ENCODE data around the gene SMIM43. TPM values are rescaled to one million over a fixed set of nuclear protein-coding genes. Genes with fewer than 3 reads are reported as not detected.

Gene SMIM43
- total and polyA plus RNA-seq, 4 donors: 0.07 to 18.2 (median 0.16) TPM

GRCh38 chr4:121741751-121742150 lies 23.2 kb downstream of the SMIM43 start:
- Histone ChIP-seq H3K9me3 (ENCODE audit: control insufficient read depth in 4 of 4, insufficient read depth in 3 of 4, low read length in 3 of 4) (no peaks in the 10 kb centered on the region), H3K4me3 (no peak overlapping the region), H3K27ac (ENCODE audit: low read depth in 1 of 2, low read length in 1 of 2) (no peak overlapping the region), H3K36me3 (ENCODE audit: control insufficient read depth in 4 of 4, insufficient read depth in 4 of 4, low read length in 4 of 4) (no peaks in the 10 kb centered on the region), H3K27me3 (ENCODE audit: control insufficient read depth in 3 of 3, insufficient read depth in 3 of 3, low read length in 2 of 3) (no peaks in the 10 kb centered on the region), H3K9ac (ENCODE audit: insufficient read depth in 1 of 2, low read length in 2 of 2) (no peak overlapping the region), H3K4me1 (ENCODE audit: control insufficient read depth in 5 of 5, insufficient read depth in 5 of 5, low read length in 5 of 5) (peaks cover 0 to 44% (median 21%) of the 10 kb centered on the region in 5 donors)
- DNase-seq: peak; percentile 71 to 88 (median 84)
- TF ChIP-seq CTCF (IDR thresholded peaks at IDR 0.05; ENCODE audit: control extremely low read depth, extremely low read depth): no peak
- WGBS, 2 donors: 45 to 51% methylated on average over 7 of the region's 7 CpGs
- ATAC-seq (ENCODE audit: insufficient read depth, low FRiP score): no peak

GRCh38 chr4:121740796-121741409 lies 24.1 kb downstream of the SMIM43 start:
- DNase-seq (peak; percentile 22 to 52 (median 26)), ATAC-seq (ENCODE audit: insufficient read depth, low FRiP score) (no peak)
- WGBS, 2 donors: 73 to 79% methylated on average over 12 of the region's 12 CpGs

DNA sequence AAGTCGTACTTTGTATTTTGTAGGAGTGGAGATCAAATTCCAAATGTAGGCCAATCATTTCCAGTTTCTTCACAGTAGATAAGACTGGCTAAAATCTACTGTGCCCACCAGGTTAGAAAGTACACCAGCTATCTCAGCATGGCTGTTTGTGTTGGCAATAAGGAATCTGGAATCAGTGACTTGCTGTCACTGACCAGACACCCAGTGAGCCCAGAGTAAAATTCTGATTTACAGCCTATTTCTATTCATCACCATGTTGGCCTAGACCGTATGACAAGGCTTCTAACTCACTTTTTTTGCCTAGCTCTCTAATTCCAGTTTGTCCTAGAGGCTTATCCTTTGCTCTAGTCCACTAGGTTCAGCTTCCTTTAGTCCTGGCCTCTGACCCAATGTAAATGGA lies 25.4 kb downstream of the SMIM43 start:
- Histone ChIP-seq H3K4me3 (no peak overlapping the region), H3K4me1 (ENCODE audit: control insufficient read depth in 5 of 5, insufficient read depth in 5 of 5, low read length in 5 of 5) (peaks cover 0 to 44% (median 21%) of the 10 kb centered on the region in 5 donors), H3K27ac (ENCODE audit: low read depth in 1 of 2, low read length in 1 of 2) (no peak overlapping the region), H3K9ac (ENCODE audit: insufficient read depth in 1 of 2, low read length in 2 of 2) (no peak overlapping the region), H3K36me3 (ENCODE audit: control insufficient read depth in 4 of 4, insufficient read depth in 4 of 4, low read length in 4 of 4) (no peaks in the 10 kb centered on the region), H3K9me3 (ENCODE audit: control insufficient read depth in 4 of 4, insufficient read depth in 3 of 4, low read length in 3 of 4) (no peaks in the 10 kb centered on the region), H3K27me3 (ENCODE audit: control insufficient read depth in 3 of 3, insufficient read depth in 3 of 3, low read length in 2 of 3) (no peaks in the 10 kb centered on the region)
- WGBS, 2 donors: 62 to 88% methylated on average over 2 of the region's 2 CpGs
- ATAC-seq (ENCODE audit: insufficient read depth, low FRiP score) (no peak), DNase-seq (peak in 1 of 3 donors; percentile 6)
- TF ChIP-seq CTCF (IDR thresholded peaks at IDR 0.05; ENCODE audit: control extremely low read depth, extremely low read depth): no peak

More at GRCh38 chr4:121740796-121741409, 24.1 kb downstream of the SMIM43 start:
- Histone ChIP-seq H3K27ac (ENCODE audit: low read depth in 1 of 2, low read length in 1 of 2) (no peak overlapping the region), H3K27me3 (ENCODE audit: control insufficient read depth in 3 of 3, insufficient read depth in 3 of 3, low read length in 2 of 3) (no peaks in the 10 kb centered on the region), H3K9me3 (ENCODE audit: control insufficient read depth in 4 of 4, insufficient read depth in 3 of 4, low read length in 3 of 4) (no peaks in the 10 kb centered on the region), H3K9ac (ENCODE audit: insufficient read depth in 1 of 2, low read length in 2 of 2) (no peak overlapping the region), H3K4me1 (ENCODE audit: control insufficient read depth in 5 of 5, insufficient read depth in 5 of 5, low read length in 5 of 5) (peaks cover 0 to 44% (median 21%) of the 10 kb centered on the region in 5 donors), H3K36me3 (ENCODE audit: control insufficient read depth in 4 of 4, insufficient read depth in 4 of 4, low read length in 4 of 4) (no peaks in the 10 kb centered on the region), H3K4me3 (no peak overlapping the region)
- TF ChIP-seq CTCF (IDR thresholded peaks at IDR 0.05; ENCODE audit: control extremely low read depth, extremely low read depth): no peak

All from lung (tissue), 12 donors.